ENCODE measurements around the gene LMBR1. TPM values are rescaled to one million over a fixed set of nuclear protein-coding genes. Genes with fewer than 3 reads are reported as not detected.

LMBR1 gene
- total and polyA plus RNA-seq, 2 of the 4 experiments (the other 2 are of a cell fraction) = 11.9 to 19.9 TPM

- intact Hi-C loops (cut with micrococcal nuclease) (no loop called here), dilution Hi-C loops (cut with HindIII; ENCODE audit: low sequenced_read_pairs, unreplicated experiment) (no loop called here), in situ Hi-C loops (cut with MboI; ENCODE audit: low sequenced_read_pairs) (no loop called here)
- H3K23ac ChIP-seq (ENCODE audit: low read depth, low read length) = no peak overlapping the region
- no peak overlapping the region for H2BK5ac ChIP-seq (ENCODE audit: low read depth, low read length, poor library complexity, severe bottlenecking)
- TF ChIP-seq MAFK (IDR thresholded peaks at IDR 0.05; ENCODE audit: low read depth, low read length) (no peak), RFX5 (IDR thresholded peaks at IDR 0.05; ENCODE audit: low read depth, low read length) (no peak), RAD21 (IDR thresholded peaks at IDR 0.05; ENCODE audit: low read length) (no peak), NFE2L2 (IDR thresholded peaks at IDR 0.05; ENCODE audit: low read depth, low read length) (no peak)
- TF ChIP-seq, protein P1, sequence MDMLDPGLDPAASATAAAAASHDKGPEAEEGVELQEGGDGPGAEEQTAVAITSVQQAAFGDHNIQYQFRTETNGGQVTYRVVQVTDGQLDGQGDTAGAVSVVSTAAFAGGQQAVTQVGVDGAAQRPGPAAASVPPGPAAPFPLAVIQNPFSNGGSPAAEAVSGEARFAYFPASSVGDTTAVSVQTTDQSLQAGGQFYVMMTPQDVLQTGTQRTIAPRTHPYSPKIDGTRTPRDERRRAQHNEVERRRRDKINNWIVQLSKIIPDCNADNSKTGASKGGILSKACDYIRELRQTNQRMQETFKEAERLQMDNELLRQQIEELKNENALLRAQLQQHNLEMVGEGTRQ (IDR thresholded peaks at IDR 0.05; ENCODE audit: low read depth, low read length) = no peak
- no peak overlapping the region for H3K27ac ChIP-seq (ENCODE audit: insufficient read depth, low read length)
- no peak overlapping the region for H2BK20ac ChIP-seq (ENCODE audit: low read depth, low read length)
- WGBS, 2 experiments (ENCODE audit: extremely low coverage in 2 of 2, insufficient read length in 1 of 2) = 67% methylated on average over 2 of the region's 9 CpGs; no CpG with 5 or more reads in 1 of the 2 experiments
- H4K8ac ChIP-seq (ENCODE audit: low read depth in 2 of 2, low read length in 2 of 2) = no peak overlapping the region
- no peak overlapping the region for H2BK120ac ChIP-seq (ENCODE audit: low read depth, low read length)
- no peak overlapping the region for H2AK9ac ChIP-seq (replicated peaks; ENCODE audit: low read depth, low read length, poor library complexity)
- no peak overlapping the region for H2AK5ac ChIP-seq (ENCODE audit: low read depth, low read length)
- POLR2A ChIA-PET (ENCODE audit: unreplicated experiment) = no interaction called here
- no peaks in the 10 kb centered on the region for H3K79me1 ChIP-seq (ENCODE audit: low read depth in 1 of 2, low read length in 2 of 2)
- no peaks in the 10 kb centered on the region for H4K20me1 ChIP-seq (ENCODE audit: insufficient read depth, low read length)
- no peak overlapping the region for H3K9ac ChIP-seq (ENCODE audit: low read depth, low read length)
- H3K56ac ChIP-seq (ENCODE audit: extremely low read depth, insufficient read depth, low read length) = no peak overlapping the region
- H2BK15ac ChIP-seq (ENCODE audit: low read depth, low read length) = no peak overlapping the region
- peaks cover 3% of the 10 kb centered on the region; the same call in 1 of the 2 replicates for H3K9me1 ChIP-seq (ENCODE audit: insufficient read depth, low read length)
- H3K18ac ChIP-seq (ENCODE audit: low read depth, low read length) = no peak overlapping the region
- no peak overlapping the region for H3K4me2 ChIP-seq (ENCODE audit: low read depth, low read length)
- no peak overlapping the region for H3K4ac ChIP-seq (ENCODE audit: low read depth, low read length)
- ATAC-seq (ENCODE audit: low read depth) = no peak
- H3K4me1 ChIP-seq (ENCODE audit: control insufficient read depth, insufficient read depth, low read length) = no peaks in the 10 kb centered on the region
- H4K91ac ChIP-seq (ENCODE audit: insufficient read depth, low read depth, low read length) = no peak overlapping the region
- BruUV-seq (replicated peaks) = no TSS peak
- no peak overlapping the region for H4K5ac ChIP-seq (ENCODE audit: low read depth, low read length)
- H3K36me3 ChIP-seq (ENCODE audit: control insufficient read depth, insufficient read depth, low read length) = peaks cover 10% of the 10 kb centered on the region; the same call in 1 of the 2 replicates
- H2AFZ ChIP-seq (replicated peaks; ENCODE audit: low read length, poor library complexity) = no peak overlapping the region
- DNase-seq = no peak
- H3K4me3 ChIP-seq (ENCODE audit: insufficient read depth, low read depth, low read length) = no peak overlapping the region
- H3K27me3 ChIP-seq (ENCODE audit: control insufficient read depth, insufficient read depth, low read length) = no peaks in the 10 kb centered on the region
- CTCF ChIA-PET = no interaction called here
- H3K14ac ChIP-seq (replicated peaks; ENCODE audit: low read depth, low read length) = no peak overlapping the region
- H3K9me3 ChIP-seq (ENCODE audit: control insufficient read depth, insufficient read depth, low read length) = no peaks in the 10 kb centered on the region
These were observed 217.3 kb downstream of the LMBR1 start for GRCh38 chr7:156675721-156676120.

Measured in IMR-90 (cell line).